GM12873 (cell line): ENCODE results near the gene SAMD4B.

Source experiments
- TF ChIP-seq, protein P1 (sequence below): IDR thresholded peaks from 2 replicates; pipeline ENCODE4 v1.5.1; 2012; ENCODE audit warnings: low read depth, mild to moderate bottlenecking, moderate library complexity, low read length, control low read depth; ENCODE audit not compliant: insufficient read depth; ENCODE audit errors: missing control alignments

Gene SAMD4B

DNA sequence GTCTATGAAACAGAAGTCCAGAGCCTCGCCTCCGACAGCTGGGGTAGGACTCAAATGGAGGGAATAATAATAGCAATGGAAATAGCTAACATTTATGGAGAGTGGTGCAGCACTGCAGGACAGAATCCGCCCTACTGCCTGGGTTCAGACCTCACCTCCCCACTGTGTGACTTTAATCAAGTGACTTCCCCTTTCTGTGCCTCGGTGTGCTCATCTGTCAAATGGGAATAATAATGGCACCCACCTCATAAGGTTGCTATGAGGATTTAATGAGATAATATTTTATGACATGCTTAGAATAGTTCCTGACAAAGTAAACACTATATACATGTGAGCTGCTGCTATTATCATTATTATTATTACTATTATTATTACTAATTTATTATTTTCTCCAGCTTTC, 24.7 kb upstream of the SAMD4B start:
- TF ChIP-seq, protein P1, sequence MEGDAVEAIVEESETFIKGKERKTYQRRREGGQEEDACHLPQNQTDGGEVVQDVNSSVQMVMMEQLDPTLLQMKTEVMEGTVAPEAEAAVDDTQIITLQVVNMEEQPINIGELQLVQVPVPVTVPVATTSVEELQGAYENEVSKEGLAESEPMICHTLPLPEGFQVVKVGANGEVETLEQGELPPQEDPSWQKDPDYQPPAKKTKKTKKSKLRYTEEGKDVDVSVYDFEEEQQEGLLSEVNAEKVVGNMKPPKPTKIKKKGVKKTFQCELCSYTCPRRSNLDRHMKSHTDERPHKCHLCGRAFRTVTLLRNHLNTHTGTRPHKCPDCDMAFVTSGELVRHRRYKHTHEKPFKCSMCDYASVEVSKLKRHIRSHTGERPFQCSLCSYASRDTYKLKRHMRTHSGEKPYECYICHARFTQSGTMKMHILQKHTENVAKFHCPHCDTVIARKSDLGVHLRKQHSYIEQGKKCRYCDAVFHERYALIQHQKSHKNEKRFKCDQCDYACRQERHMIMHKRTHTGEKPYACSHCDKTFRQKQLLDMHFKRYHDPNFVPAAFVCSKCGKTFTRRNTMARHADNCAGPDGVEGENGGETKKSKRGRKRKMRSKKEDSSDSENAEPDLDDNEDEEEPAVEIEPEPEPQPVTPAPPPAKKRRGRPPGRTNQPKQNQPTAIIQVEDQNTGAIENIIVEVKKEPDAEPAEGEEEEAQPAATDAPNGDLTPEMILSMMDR = no peak

DNA sequence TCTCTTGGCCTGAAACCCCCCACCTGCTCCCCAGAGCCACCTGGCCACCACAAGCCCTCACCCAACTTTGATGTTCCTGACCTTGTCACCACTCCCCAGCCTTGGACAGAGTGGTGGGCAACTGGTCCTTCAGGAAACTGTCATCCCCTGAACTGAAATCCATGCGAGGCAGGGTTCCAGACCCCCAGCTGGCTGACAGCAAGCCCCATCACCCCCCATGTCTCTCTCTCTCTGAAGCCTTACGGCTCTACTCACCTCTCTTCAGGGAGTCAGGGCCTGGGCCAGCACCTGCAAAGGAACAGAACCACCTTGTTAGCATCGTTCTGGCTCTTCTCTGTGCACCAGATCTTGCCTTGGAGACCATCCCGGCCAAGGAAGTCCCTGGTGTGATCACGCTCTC, 24.1 kb upstream of the SAMD4B start:
- TF ChIP-seq, protein P1 = no peak

DNA sequence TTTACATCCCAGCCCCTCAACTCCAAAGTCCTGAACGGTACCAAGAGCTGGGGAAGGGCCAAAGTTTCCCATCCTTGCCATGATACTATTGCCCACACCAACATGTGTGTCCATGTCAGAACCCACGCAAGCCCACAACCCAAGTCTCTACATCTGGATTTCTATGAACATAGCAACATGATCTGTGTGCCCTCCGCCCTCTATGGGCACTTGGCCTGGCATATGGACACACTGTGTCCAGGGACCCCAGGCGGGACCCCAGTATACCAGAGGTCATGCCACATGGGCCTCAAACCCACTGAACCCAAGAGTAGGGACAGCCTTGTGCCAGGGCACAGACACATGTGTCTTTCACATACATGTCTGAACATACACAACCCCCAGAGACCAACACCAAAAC, 23.5 kb upstream of the SAMD4B start:
- TF ChIP-seq, protein P1 = no peak

DNA sequence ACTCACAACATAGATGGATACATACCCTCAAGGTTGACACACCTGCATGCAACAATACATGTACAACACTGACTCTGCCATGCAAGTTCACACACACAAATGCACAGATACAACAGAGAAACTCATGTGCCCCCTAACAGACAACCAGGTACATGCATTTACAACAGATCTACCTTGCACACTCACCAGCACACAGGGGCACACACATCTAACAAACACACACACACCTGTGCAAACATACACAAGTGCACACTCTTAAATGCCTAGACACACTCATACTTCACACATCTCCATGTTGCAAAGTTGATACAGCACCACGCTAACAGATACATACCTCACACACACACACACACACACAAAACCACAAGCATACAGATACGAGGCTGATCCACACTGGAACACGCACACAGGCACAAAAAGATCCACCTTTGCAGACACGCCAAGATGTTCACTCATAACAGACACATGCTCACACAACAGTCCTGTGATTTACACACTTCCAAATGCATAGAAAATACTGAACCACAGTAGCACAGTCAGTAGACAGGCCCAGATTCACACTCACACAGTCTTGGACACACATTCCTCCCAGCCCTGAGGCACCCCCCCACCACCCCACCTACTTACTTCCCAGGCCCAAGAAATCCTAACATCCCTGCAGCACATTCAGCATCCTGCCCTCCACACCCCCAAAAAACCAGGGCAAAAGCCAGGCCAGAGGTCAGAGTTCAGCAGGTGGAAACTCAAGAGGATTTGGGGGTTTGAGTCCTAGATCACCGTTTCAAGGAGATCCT, 22.9 kb upstream of the SAMD4B start:
- TF ChIP-seq, protein P1 = no peak

DNA sequence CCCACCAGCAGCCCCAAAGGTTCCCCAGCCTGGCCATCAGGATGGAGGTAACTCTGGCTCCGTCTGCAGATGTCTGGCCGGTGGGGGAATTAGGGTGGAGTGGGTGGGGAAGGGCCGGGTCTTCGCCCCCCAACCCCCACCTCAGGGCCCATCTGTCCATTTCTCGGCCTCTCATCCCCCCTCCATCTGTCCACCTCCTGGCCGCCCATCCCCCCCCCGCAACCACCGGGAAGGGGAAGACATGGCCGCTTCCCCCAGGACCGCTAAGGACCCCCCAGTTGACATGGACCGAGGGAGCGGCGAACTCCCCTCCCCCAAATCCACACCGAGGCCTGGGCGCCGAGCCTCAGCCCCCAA, 22.4 kb upstream of the SAMD4B start:
- TF ChIP-seq, protein P1 = no peak

DNA sequence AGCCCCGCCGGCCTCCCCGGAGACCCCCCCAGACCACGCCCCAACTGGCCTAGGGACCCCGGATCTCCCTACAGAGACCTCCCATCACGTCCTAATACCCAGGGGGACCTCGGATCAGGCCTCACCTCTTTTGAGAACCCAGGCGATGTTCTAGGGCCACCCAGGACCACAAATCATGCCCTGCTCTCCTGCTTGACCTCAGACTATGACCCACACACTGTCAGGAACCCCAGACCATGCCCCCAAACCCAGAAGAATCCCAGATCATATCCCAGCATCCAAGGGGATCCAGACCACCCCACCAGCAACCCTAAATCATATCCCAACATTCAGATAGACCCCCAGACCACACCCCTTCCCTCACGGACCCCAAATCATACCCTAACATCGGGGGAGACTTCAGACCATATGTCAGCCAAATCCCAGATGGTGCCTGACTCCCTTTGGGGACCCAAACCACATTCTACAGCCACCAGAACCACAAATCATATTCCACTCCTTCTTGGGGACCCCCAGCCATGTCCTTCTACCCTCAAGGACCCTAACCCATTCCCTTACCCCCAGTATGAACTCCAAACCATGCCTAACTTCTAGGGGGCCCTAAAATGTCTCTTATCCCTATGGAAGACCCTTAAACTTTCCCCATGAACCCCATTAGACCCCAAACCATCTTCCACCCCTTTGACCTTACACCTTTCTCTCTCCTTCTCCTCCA, 20.9 kb upstream of the SAMD4B start:
- TF ChIP-seq, protein P1 = no peak

DNA sequence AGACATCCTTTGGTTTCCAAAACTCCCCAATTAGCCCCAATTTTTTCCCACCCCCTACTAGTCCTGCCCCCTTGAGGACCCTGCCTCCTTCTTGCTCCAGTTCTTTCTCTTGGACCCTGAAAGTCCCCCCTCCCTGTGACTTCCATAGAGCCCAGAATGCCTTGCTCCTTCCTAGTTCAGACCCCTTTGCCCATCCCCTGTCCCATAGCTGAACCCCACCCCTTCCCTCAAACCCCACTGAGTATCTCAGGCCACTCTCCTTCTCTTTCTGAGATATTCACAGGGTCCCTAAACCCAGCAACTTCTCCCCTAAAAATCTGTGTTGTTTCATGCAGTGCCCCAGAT, 20.4 kb upstream of the SAMD4B start:
- TF ChIP-seq, protein P1 = no peak
